Gastrocnemius medialis (tissue), 4 donors: ENCODE results near the gene NAV2.

ENCODE experiments used
- POLR2A ChIP-seq, 2 donors: fragments of 450-650 bp; IDR thresholded peaks; one replicate each; pipeline ENCODE4 v1.6.1; 2017; ENCODE audit warnings: antibody characterized with exemption in 2 of 2, mild to moderate bottlenecking in 2 of 2, moderate library complexity in 2 of 2
- TF ChIP-seq, protein P1 (sequence below), 5 experiments: fragments of 450-650 bp in 3 of 5; fragments of 200-600 bp in 2 of 5; sonication (generic) in 2 of 5; IDR thresholded peaks in 4 of 5; conservative IDR thresholded peaks in 1 of 5; 1 replicate in 4 of 5; 2 replicates in 1 of 5; pipeline ENCODE4 v1.5.1; 2016 to 2019; ENCODE audit warnings: antibody characterized with exemption in 5 of 5, mild to moderate bottlenecking in 3 of 5, moderate library complexity in 3 of 5

DNA sequence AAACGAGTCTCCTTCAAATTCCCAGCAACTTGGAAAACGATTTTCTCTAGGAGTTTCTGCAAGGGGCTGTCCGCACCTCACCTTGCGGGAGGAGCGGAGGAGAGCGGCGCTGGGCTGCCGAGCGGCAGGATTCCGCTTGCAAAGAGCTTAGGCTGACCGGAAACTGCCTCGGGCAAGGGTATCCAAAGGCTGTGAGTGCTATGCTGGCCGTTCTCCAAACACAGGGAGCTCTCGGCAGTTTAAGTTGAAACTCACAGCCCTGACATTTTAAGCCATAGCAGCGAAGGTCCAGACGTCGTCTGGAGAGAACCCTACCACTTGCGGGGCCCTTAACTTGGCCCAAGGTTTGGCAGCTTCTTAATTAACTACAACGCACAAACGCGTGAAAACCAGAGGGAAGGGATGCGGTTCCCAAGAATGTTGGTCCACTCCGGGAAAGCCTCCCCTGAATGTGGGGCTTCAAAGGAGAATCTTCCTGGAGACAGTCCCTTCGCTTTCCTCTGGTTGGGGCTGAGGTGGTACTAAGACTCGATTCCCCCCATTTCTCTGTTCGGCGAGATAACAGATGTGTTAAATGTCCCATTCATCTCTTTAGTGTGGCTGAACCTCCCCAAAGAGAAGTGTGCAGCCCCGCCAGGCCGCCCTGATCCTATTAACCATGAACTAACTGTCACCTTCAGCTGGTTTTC is 448.7 kb downstream of the NAV2 start:
- no peak for TF ChIP-seq POLR2A (IDR thresholded peaks at IDR 0.05)
- TF ChIP-seq, protein P1, sequence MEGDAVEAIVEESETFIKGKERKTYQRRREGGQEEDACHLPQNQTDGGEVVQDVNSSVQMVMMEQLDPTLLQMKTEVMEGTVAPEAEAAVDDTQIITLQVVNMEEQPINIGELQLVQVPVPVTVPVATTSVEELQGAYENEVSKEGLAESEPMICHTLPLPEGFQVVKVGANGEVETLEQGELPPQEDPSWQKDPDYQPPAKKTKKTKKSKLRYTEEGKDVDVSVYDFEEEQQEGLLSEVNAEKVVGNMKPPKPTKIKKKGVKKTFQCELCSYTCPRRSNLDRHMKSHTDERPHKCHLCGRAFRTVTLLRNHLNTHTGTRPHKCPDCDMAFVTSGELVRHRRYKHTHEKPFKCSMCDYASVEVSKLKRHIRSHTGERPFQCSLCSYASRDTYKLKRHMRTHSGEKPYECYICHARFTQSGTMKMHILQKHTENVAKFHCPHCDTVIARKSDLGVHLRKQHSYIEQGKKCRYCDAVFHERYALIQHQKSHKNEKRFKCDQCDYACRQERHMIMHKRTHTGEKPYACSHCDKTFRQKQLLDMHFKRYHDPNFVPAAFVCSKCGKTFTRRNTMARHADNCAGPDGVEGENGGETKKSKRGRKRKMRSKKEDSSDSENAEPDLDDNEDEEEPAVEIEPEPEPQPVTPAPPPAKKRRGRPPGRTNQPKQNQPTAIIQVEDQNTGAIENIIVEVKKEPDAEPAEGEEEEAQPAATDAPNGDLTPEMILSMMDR (IDR thresholded peaks at IDR 0.05 in 4 of 5, conservative IDR thresholded peaks at IDR 0.05 in 1 of 5) = no peak
